Liver (tissue), 9 donors: ENCODE data around the gene SLC39A3. TPM values are rescaled to one million over a fixed set of nuclear protein-coding genes. Genes with fewer than 3 reads are reported as not detected.

Source experiments
- DNase-seq: peaks from one replicate; pipeline ENCODE4 v3.0.0-alpha.2; 2017; ENCODE audit warnings: low spot score
- H3K27ac ChIP-seq, 2 donors: one replicate each; pipeline ENCODE4 v1.7.0; 2013; ENCODE audit warnings: inconsistent platforms in 2 of 2, low read length in 2 of 2, control low read depth in 1 of 2, low read depth in 1 of 2, mild to moderate bottlenecking in 1 of 2
- H3K27me3 ChIP-seq, 4 donors: one replicate each; pipeline versions ENCODE4 v1.6.1 to v1.7.0; 2013; ENCODE audit warnings: low read length in 3 of 4, inconsistent platforms in 1 of 4, mild to moderate bottlenecking in 1 of 4, moderate library complexity in 1 of 4; ENCODE audit not compliant: control insufficient read depth in 4 of 4, insufficient read depth in 4 of 4
- H3K36me3 ChIP-seq, 4 donors: one replicate each; pipeline versions ENCODE4 v1.6.1 to v1.7.0; 2013; ENCODE audit warnings: low read length in 3 of 4, mild to moderate bottlenecking in 3 of 4, low read depth in 1 of 4, moderate library complexity in 1 of 4; ENCODE audit not compliant: control insufficient read depth in 4 of 4, insufficient read depth in 3 of 4
- H3K4me1 ChIP-seq, 4 donors: one replicate each; pipeline versions ENCODE4 v1.6.1 to v1.7.0; 2013; ENCODE audit warnings: low read length in 3 of 4, mild to moderate bottlenecking in 3 of 4, moderate library complexity in 1 of 4; ENCODE audit not compliant: control insufficient read depth in 4 of 4, insufficient read depth in 4 of 4
- H3K4me3 ChIP-seq, 3 donors: one replicate each; pipeline versions ENCODE4 v1.6.1 to v1.7.0; 2013; ENCODE audit warnings: low read length in 3 of 3, control low read depth in 1 of 3, low read depth in 1 of 3, mild to moderate bottlenecking in 1 of 3
- H3K9ac ChIP-seq, 2 donors: one replicate each; pipeline ENCODE4 v1.7.0; 2013; ENCODE audit warnings: low read length in 2 of 2, mild to moderate bottlenecking in 2 of 2, moderate library complexity in 2 of 2, control low read depth in 1 of 2, low read depth in 1 of 2
- H3K9me3 ChIP-seq, 4 donors: one replicate each; pipeline versions ENCODE4 v1.6.1 to v1.7.0; 2013; ENCODE audit warnings: low read length in 3 of 4; ENCODE audit not compliant: control insufficient read depth in 4 of 4
- EGR1 ChIP-seq, 2 donors: IDR thresholded peaks; 2 replicates each; pipeline ENCODE4 v1.6.1; 2016 to 2018; ENCODE audit warnings: antibody characterized with exemption in 2 of 2, low read depth in 2 of 2
- FOXA1 ChIP-seq: IDR thresholded peaks from 2 replicates; pipeline ENCODE4 v1.6.1; 2016; ENCODE audit warnings: antibody characterized with exemption
- FOXA2 ChIP-seq: IDR thresholded peaks from 2 replicates; pipeline ENCODE4 v1.6.1; 2016; ENCODE audit warnings: antibody characterized with exemption
- GABPA ChIP-seq, 2 donors: IDR thresholded peaks in 1 of 2; conservative IDR thresholded peaks in 1 of 2; 2 replicates each; pipeline ENCODE4 v1.6.1; 2016; ENCODE audit warnings: antibody characterized with exemption in 2 of 2, mild to moderate bottlenecking in 1 of 2, moderate library complexity in 1 of 2
- HNF4A ChIP-seq, 2 donors: conservative IDR thresholded peaks; 2 replicates each; pipeline ENCODE4 v1.6.1; 2016; ENCODE audit warnings: antibody characterized with exemption in 2 of 2, mild to moderate bottlenecking in 2 of 2
- HNF4G ChIP-seq: IDR thresholded peaks from 2 replicates; pipeline ENCODE4 v1.6.1; 2016; ENCODE audit warnings: antibody characterized with exemption
- NR2F2 ChIP-seq: IDR thresholded peaks from 2 replicates; pipeline ENCODE4 v1.6.1; 2016; ENCODE audit warnings: antibody characterized with exemption
- RAD21 ChIP-seq, 2 donors: IDR thresholded peaks; 2 replicates each; pipeline ENCODE4 v1.6.1; 2016; ENCODE audit warnings: antibody characterized with exemption in 2 of 2, mild to moderate bottlenecking in 2 of 2
- REST ChIP-seq: IDR thresholded peaks from 2 replicates; pipeline ENCODE4 v1.6.1; 2016; ENCODE audit warnings: antibody characterized with exemption, mild to moderate bottlenecking
- RXRA ChIP-seq, 2 donors: IDR thresholded peaks; 2 replicates each; pipeline ENCODE4 v1.6.1; 2017 to 2018; ENCODE audit warnings: antibody characterized with exemption in 2 of 2, mild to moderate bottlenecking in 1 of 2
- SP1 ChIP-seq: IDR thresholded peaks from 2 replicates; pipeline ENCODE4 v1.6.1; 2018; ENCODE audit warnings: antibody characterized with exemption, mild to moderate bottlenecking
- TAF1 ChIP-seq: conservative IDR thresholded peaks from 2 replicates; pipeline ENCODE4 v1.6.1; 2016; ENCODE audit warnings: antibody characterized with exemption, mild to moderate bottlenecking
- WGBS: extraction: QIAGEN DNeasy Blood & Tissue Kit; methylation state at CpG from one replicate; pipeline ENCODE4 v1.1.7; 2013; 5-methylcytosine and 5-hydroxymethylcytosine counted together
- polyA plus RNA-seq, 2 donors: library from polyadenylated mRNA; stranded (reverse) in 1 of 2; unstranded in 1 of 2; fragments of 200-250 nt in 1 of 2; fragments of >200 nt in 1 of 2; fragmentation: Nextera tagmentation in 1 of 2; extraction: Ambion mirVana in 1 of 2; gene quantifications; one replicate each; pipeline versions ENCODE4 v1.2.1 to v1.2.3, GENCODE V29; 2013 to 2015
- total RNA-seq, 2 donors: library from RNA; depleted of rRNA; stranded (reverse); fragments of >200 nt; gene quantifications; one replicate each; pipeline ENCODE4 v1.2.3, GENCODE V29; 2014
- TF ChIP-seq, protein P1 (sequence below): IDR thresholded peaks from 2 replicates; pipeline ENCODE4 v1.6.1; 2016; ENCODE audit warnings: antibody characterized with exemption
- TF ChIP-seq, protein P2 (sequence below): IDR thresholded peaks from 2 replicates; pipeline ENCODE4 v1.6.1; 2016; ENCODE audit warnings: antibody characterized with exemption
- TF ChIP-seq, protein P3 (sequence below): IDR thresholded peaks from 2 replicates; pipeline ENCODE4 v1.6.1; 2016; ENCODE audit warnings: antibody characterized with exemption
- TF ChIP-seq, protein P4 (sequence below): fragments of 150-350 bp; IDR thresholded peaks from 2 replicates; pipeline ENCODE4 v1.5.1; 2017; ENCODE audit warnings: improper control_type of control experiment, low read depth, low read length; ENCODE audit not compliant: missing input control
- donor health status: healthy.
- donor health status: healthy.
- donor health status: healthy.
- donor health status: healthy.
- donor health status: healthy.

The SLC39A3 gene
- total and polyA plus RNA-seq, 4 donors, result 19.8 to 29.0 (median 24.2) TPM

GRCh38 chr19:2779121-2779740, 39.4 kb upstream of the SLC39A3 start:
- no peak overlapping the region for H3K9ac ChIP-seq
- 89% methylated on average over 14 of the region's 14 CpGs for WGBS
- no peak overlapping the region for H3K27ac ChIP-seq
- H3K4me3 ChIP-seq, result no peak overlapping the region
- no peaks in the 10 kb centered on the region for H3K9me3 ChIP-seq
- no peak for DNase-seq
- no peaks in the 10 kb centered on the region for H3K36me3 ChIP-seq
- TF ChIP-seq RAD21 (IDR thresholded peaks at IDR 0.05), result no peak
- TF ChIP-seq SP1, result no peak
- TF ChIP-seq, protein P1, sequence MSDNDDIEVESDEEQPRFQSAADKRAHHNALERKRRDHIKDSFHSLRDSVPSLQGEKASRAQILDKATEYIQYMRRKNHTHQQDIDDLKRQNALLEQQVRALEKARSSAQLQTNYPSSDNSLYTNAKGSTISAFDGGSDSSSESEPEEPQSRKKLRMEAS, result no peak
- no peak for TF ChIP-seq RXRA (IDR thresholded peaks at IDR 0.05)
- TF ChIP-seq, protein P2, sequence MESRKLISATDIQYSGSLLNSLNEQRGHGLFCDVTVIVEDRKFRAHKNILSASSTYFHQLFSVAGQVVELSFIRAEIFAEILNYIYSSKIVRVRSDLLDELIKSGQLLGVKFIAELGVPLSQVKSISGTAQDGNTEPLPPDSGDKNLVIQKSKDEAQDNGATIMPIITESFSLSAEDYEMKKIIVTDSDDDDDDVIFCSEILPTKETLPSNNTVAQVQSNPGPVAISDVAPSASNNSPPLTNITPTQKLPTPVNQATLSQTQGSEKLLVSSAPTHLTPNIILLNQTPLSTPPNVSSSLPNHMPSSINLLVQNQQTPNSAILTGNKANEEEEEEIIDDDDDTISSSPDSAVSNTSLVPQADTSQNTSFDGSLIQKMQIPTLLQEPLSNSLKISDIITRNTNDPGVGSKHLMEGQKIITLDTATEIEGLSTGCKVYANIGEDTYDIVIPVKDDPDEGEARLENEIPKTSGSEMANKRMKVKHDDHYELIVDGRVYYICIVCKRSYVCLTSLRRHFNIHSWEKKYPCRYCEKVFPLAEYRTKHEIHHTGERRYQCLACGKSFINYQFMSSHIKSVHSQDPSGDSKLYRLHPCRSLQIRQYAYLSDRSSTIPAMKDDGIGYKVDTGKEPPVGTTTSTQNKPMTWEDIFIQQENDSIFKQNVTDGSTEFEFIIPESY, result no peak
- no peak for TF ChIP-seq REST
- TF ChIP-seq HNF4A (conservative IDR thresholded peaks at IDR 0.05), result no peak
- no peak for TF ChIP-seq NR2F2
- no peak for TF ChIP-seq FOXA2
- no peak for TF ChIP-seq GABPA (IDR thresholded peaks at IDR 0.05 in 1 of 2, conservative IDR thresholded peaks at IDR 0.05 in 1 of 2)
- no peak for TF ChIP-seq EGR1 (IDR thresholded peaks at IDR 0.05; ENCODE audit: low read depth in 2 of 2)
- no peak for TF ChIP-seq TAF1
- TF ChIP-seq, protein P3, sequence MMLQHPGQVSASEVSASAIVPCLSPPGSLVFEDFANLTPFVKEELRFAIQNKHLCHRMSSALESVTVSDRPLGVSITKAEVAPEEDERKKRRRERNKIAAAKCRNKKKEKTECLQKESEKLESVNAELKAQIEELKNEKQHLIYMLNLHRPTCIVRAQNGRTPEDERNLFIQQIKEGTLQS, result no peak
- no peak for TF ChIP-seq HNF4G
- TF ChIP-seq, protein P4, sequence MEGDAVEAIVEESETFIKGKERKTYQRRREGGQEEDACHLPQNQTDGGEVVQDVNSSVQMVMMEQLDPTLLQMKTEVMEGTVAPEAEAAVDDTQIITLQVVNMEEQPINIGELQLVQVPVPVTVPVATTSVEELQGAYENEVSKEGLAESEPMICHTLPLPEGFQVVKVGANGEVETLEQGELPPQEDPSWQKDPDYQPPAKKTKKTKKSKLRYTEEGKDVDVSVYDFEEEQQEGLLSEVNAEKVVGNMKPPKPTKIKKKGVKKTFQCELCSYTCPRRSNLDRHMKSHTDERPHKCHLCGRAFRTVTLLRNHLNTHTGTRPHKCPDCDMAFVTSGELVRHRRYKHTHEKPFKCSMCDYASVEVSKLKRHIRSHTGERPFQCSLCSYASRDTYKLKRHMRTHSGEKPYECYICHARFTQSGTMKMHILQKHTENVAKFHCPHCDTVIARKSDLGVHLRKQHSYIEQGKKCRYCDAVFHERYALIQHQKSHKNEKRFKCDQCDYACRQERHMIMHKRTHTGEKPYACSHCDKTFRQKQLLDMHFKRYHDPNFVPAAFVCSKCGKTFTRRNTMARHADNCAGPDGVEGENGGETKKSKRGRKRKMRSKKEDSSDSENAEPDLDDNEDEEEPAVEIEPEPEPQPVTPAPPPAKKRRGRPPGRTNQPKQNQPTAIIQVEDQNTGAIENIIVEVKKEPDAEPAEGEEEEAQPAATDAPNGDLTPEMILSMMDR, result no peak
- no peak for TF ChIP-seq FOXA1
- no peaks in the 10 kb centered on the region for H3K27me3 ChIP-seq
- H3K4me1 ChIP-seq, result peaks cover 4 to 48% (median 27%) of the 10 kb centered on the region in 4 donors
